ENCODE data around the gene KCTD10.

Gene KCTD10

DNA sequence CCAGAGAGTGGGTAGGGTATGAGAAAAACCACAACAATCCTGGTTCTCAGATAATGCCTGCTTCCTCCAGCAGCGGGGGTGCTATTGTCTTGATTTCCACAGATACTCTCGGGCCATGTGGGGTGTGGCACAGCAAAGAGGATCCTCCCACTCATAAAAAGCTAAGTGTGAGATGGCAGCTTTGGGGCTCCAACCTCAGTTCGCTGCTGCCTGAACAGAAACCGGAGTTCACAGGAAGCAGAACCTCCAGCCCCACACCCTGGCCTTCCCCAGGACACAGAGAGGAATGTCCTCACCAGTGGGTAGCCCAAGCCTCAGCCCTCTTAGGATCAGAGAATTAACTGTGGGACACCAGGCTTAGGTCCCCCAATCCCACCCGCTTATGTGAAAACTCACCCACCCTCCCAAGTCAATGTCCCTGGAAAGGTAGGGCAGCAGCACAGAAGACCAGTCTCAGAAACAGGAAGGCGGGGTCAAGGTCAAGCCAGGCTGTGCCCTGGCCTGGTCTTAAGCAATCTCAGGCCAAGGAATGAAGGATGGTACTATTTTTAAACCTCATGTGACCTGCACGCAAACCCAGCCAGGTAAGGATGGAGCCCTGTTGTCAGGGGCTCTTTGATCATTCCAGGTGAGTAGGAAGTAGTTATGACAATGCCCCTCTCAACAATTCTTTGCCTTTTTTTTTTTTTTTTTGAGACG, 9.0 kb downstream of the KCTD10 start:
- DNase-seq (ENCODE audit: low read depth, low spot score) = no peak
- no peak overlapping the region for H3K4me3 ChIP-seq (ENCODE audit: low read depth, low read length)
- in situ Hi-C loops (cut with HindIII; ENCODE audit: low sequenced_read_pairs) = no loop called here
- TF ChIP-seq, protein P1, sequence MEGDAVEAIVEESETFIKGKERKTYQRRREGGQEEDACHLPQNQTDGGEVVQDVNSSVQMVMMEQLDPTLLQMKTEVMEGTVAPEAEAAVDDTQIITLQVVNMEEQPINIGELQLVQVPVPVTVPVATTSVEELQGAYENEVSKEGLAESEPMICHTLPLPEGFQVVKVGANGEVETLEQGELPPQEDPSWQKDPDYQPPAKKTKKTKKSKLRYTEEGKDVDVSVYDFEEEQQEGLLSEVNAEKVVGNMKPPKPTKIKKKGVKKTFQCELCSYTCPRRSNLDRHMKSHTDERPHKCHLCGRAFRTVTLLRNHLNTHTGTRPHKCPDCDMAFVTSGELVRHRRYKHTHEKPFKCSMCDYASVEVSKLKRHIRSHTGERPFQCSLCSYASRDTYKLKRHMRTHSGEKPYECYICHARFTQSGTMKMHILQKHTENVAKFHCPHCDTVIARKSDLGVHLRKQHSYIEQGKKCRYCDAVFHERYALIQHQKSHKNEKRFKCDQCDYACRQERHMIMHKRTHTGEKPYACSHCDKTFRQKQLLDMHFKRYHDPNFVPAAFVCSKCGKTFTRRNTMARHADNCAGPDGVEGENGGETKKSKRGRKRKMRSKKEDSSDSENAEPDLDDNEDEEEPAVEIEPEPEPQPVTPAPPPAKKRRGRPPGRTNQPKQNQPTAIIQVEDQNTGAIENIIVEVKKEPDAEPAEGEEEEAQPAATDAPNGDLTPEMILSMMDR (IDR thresholded peaks at IDR 0.05; ENCODE audit: low read depth, low read length) = no peak

DNA sequence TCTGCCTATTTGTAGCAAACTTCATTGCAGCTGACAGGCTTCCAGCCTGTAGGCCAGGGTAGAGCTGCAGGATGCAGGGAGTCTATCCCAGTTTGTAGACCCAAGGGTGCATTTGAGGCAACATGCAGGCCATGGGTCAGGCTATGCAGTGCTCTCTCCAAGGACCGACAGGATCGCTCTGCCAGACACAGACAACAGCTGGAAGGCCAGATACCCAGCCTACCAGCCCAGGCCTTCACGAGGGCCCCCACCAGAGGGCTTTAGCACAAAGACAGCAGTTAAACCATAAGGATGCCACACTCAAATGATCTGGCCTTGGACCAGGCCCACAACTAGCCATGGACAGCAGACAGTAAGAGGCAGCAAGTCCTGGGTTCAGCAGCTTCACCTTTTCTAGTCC, 10.3 kb downstream of the KCTD10 start:
- TF ChIP-seq, protein P1 (IDR thresholded peaks at IDR 0.05; ENCODE audit: low read depth, low read length) = no peak
- DNase-seq (ENCODE audit: low read depth, low spot score) = no peak
- no peak overlapping the region for H3K4me3 ChIP-seq (ENCODE audit: low read depth, low read length)

DNA sequence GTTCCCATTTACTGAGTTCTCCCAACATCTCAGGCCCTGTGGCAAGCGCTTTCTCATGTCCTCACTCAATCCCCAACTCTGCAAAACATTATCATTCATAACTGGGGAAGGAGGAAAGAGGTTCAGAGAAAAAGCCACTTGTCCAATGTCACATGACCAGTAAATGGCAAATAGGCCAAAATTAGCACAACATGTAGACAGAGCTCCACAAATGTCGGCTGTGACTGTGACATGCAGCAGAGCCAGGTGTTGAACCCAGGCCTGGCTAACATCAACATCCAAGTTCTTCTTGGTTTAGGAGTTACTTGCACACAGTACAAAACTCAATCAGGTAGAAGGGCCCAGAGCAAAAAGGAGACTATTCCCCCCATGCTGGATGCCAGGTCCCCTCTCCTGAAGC, 10.8 kb downstream of the KCTD10 start:
- TF ChIP-seq, protein P1 (IDR thresholded peaks at IDR 0.05; ENCODE audit: low read depth, low read length) = no peak
- in situ Hi-C loops (cut with HindIII; ENCODE audit: low sequenced_read_pairs) = no loop called here
- no peak for DNase-seq (ENCODE audit: low read depth, low spot score)
- no peak overlapping the region for H3K4me3 ChIP-seq (ENCODE audit: low read depth, low read length)

More for the DNA sequence above, 10.3 kb downstream of the KCTD10 start:
- in situ Hi-C loops (cut with HindIII; ENCODE audit: low sequenced_read_pairs) = no loop called here

DNA sequence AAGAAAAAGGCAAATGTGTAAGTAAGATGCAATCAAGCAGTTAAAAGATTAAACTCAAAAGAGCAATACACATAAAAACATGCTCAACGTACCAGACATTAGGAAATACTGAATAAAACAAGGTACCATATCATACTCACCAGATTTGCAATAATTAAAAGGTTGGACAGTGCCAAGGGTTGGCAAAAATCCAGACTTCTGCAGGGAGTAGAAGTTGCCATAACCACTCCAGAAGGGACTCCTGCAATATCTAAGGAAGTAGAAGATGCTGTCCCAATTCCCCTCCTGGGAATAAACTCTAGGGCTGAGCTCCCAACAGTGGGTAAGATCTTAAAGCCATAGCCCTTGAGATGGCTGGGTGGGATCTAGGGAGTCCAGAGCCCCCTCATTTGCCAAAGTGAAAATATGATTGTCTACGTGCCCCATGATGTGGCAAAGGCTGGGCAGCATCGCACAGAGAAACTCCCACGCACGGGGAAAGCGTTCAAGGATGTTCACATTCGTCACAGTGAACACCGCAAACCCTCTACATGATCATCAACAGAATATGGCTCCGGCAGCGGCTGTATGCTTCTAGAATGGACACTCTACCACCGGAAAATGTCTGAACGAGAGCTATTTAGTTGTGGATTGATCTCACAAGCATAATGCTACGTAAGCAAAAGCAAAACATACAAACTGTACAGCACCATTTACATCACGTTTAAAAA, 12.3 kb downstream of the KCTD10 start:
- in situ Hi-C loops (cut with HindIII; ENCODE audit: low sequenced_read_pairs) = no loop called here
- no peak for DNase-seq (ENCODE audit: low read depth, low spot score)
- TF ChIP-seq, protein P1 (IDR thresholded peaks at IDR 0.05; ENCODE audit: low read depth, low read length) = no peak
- no peak overlapping the region for H3K4me3 ChIP-seq (ENCODE audit: low read depth, low read length)

DNA sequence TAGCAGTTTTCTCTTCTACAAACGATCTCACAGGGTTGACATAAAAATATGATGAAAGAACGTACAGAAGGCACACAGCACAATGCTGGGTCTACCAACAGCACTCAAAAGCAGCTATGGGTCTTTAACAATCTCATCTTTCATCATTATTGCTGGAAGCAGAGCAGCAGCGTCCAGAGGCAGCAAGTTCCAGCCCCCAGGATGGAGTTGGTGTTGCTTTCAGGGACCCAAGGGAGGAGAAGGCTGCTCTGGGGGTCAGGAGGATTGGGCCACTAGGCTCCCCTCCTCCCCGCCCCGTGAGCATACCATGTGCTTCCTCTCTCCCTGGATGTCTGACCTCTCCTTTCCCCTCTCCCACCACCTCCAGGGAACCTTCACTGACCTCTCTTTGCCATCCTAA, 13.3 kb downstream of the KCTD10 start:
- in situ Hi-C loops (cut with HindIII; ENCODE audit: low sequenced_read_pairs) = no loop called here
- TF ChIP-seq, protein P1 (IDR thresholded peaks at IDR 0.05; ENCODE audit: low read depth, low read length) = no peak
- DNase-seq (ENCODE audit: low read depth, low spot score) = no peak
- H3K4me3 ChIP-seq (ENCODE audit: low read depth, low read length) = peak overlapping the region; percentile 17

DNA sequence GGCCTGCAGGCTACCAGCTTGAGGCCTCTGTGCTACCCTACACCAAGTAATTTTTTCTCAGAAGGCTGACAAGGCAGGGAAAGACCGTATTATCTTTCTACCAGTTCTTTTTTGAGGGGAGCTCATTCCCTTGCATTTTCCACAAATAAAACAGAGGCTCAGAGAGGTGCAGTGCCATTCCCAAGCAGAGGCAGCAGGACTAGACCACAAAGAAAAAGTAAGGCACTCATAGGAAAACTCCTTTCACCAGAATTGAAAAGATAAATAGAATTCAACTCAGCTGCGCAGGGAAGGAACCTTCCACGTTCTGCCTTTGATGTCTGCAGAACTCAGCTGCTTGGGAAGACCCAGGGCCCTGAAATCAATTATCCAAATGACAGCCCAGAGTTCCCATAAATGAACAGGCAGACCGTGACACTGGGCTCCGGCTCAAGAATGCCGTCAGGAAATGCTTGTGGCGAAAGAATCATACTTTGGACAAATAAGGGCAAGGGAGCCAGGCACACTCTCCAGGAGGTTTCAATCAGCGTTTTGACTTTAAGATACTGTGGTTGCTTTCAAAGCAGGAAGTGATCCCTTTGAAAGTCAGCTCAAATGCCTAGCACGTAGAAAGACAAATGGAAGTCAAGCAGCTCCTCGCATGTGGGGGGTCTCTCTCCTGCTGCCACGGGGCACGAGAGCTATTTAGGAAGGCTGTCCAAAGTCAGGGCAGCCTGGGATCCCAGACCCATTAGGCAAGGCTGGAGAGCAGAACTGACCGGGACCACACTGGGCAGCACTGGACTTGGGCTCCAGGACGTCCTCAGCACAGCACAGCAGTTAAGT, 14.0 kb downstream of the KCTD10 start:
- H3K4me3 ChIP-seq (ENCODE audit: low read depth, low read length) = peak overlapping the region; percentile 17
- peak; percentile 99 for DNase-seq (ENCODE audit: low read depth, low spot score)
- in situ Hi-C loops (cut with HindIII; ENCODE audit: low sequenced_read_pairs) = no loop called here
- TF ChIP-seq, protein P1 (IDR thresholded peaks at IDR 0.05; ENCODE audit: low read depth, low read length) = peak; percentile 9
